ENCODE results near the gene CACNA1B. TPM values are rescaled to one million over a fixed set of nuclear protein-coding genes. Genes with fewer than 3 reads are reported as not detected.

CACNA1B gene
- total and polyA plus RNA-seq, 11 donors, result 0.03 to 0.25 (median 0.13) TPM

- Histone ChIP-seq H3K4me1 (no peaks in the 10 kb centered on the region), H3K4me3 (no peak overlapping the region), H3K9me3 (no peaks in the 10 kb centered on the region), H3K36me3 (no peaks in the 10 kb centered on the region), H3K27ac (no peak overlapping the region), H3K27me3 (peaks cover 0 to 26% (median 0%) of the 10 kb centered on the region in 9 donors)
- TF ChIP-seq CTCF (IDR thresholded peaks at IDR 0.05), result no peak
- no peak for TF ChIP-seq POLR2A (IDR thresholded peaks at IDR 0.05)
- 66 to 82% (median 78%) methylated on average over 5 to 8 of the region's 8 CpGs for WGBS, 4 donors
- intact Hi-C loops (cut with DNase I), result no loop called here
- DNase-seq (no peak), ATAC-seq (no peak)
Observed at GRCh38 chr9:138070815-138071214, 193.2 kb downstream of the CACNA1B start.

- Histone ChIP-seq H3K9me3 (no peaks in the 10 kb centered on the region), H3K27me3 (peaks cover 0 to 30% (median 0%) of the 10 kb centered on the region in 9 donors), H3K36me3 (no peaks in the 10 kb centered on the region), H3K27ac (no peak overlapping the region), H3K4me3 (no peak overlapping the region), H3K4me1 (no peaks in the 10 kb centered on the region)
- WGBS, 4 donors, result 80 to 88% (median 84%) methylated on average over 14 of the region's 14 CpGs
- no peak for ATAC-seq
- TF ChIP-seq POLR2A (IDR thresholded peaks at IDR 0.05), result no peak
- no peak for TF ChIP-seq CTCF (IDR thresholded peaks at IDR 0.05)
- no peak for DNase-seq
- intact Hi-C loops (cut with DNase I), result no loop called here
Observed at GRCh38 chr9:138071292-138071691, 193.7 kb downstream of the CACNA1B start.

GRCh38 chr9:138071731-138072130 is 194.1 kb downstream of the CACNA1B start:
- DNase-seq, result no peak
- 84 to 89% (median 85%) methylated on average over 6 of the region's 6 CpGs for whole genome bisulfite sequencing, 4 donors
- H3K4me3 ChIP-seq, result no peak overlapping the region
- H3K27me3 ChIP-seq, result peaks cover 0 to 32% (median 0%) of the 10 kb centered on the region in 9 donors
- no peak for TF ChIP-seq CTCF (IDR thresholded peaks at IDR 0.05)
- TF ChIP-seq POLR2A (IDR thresholded peaks at IDR 0.05), result no peak
- H3K36me3 ChIP-seq, result no peaks in the 10 kb centered on the region
- intact Hi-C loops (cut with DNase I), result no loop called here
- H3K27ac ChIP-seq, result no peak overlapping the region
- ATAC-seq, result no peak
- no peaks in the 10 kb centered on the region for H3K9me3 ChIP-seq
- no peaks in the 10 kb centered on the region for H3K4me1 ChIP-seq

- Histone ChIP-seq H3K4me3 (no peak overlapping the region), H3K27me3 (peaks cover 0 to 32% (median 0%) of the 10 kb centered on the region in 9 donors), H3K4me1 (no peaks in the 10 kb centered on the region), H3K9me3 (no peaks in the 10 kb centered on the region), H3K27ac (no peak overlapping the region), H3K36me3 (no peaks in the 10 kb centered on the region)
- WGBS, 4 donors, result 56 to 75% (median 69%) methylated on average over 10 to 12 of the region's 12 CpGs
- ATAC-seq (no peak), DNase-seq (peak in 1 of 5 donors; percentile 30)
- no peak for TF ChIP-seq CTCF (IDR thresholded peaks at IDR 0.05)
- no peak for TF ChIP-seq POLR2A (IDR thresholded peaks at IDR 0.05)
- intact Hi-C loops (cut with DNase I), result no loop called here
Observed at GRCh38 chr9:138072161-138072842, 194.7 kb downstream of the CACNA1B start.
